GM18498 (cell line): Measurements from ENCODE around the gene RUFY1.
"Not testable (repeated sequence)": the region's sequence is repeated elsewhere in the genome, so short reads cannot be mapped to it uniquely, and the experiment has no call there.

ENCODE experiments used
- ATAC-seq: cut with Tn5 transposase; IDR thresholded peaks from one replicate; pipeline ENCODE4 v1.9.1; 2021; ENCODE audit warnings: mild to moderate bottlenecking, moderate library complexity; ENCODE audit not compliant: unreplicated experiment

RUFY1 gene

GRCh38 chr5:179550511-179551342 is at the start of gene RUFY1:
TSS of gene RUFY1 (plus strand) at chr5:179550554. CDS start at chr5:179550570, 16 bp downstream.
- ATAC-seq, result peak; percentile 87

GRCh38 chr5:179501997-179502396 is 48.4 kb upstream of the RUFY1 start:
- not testable (repeated sequence) for ATAC-seq

GRCh38 chr5:179502420-179502819 is 47.9 kb upstream of the RUFY1 start:
- ATAC-seq, result not testable (repeated sequence)

- no peak for ATAC-seq
These were observed 46.2 kb upstream of the RUFY1 start for GRCh38 chr5:179504191-179504590.

- ATAC-seq, result no peak
These were observed 45.6 kb upstream of the RUFY1 start for GRCh38 chr5:179504600-179505396.

GRCh38 chr5:179505636-179506261 is 44.6 kb upstream of the RUFY1 start:
- ATAC-seq, result no peak

- no peak for ATAC-seq
These were observed 41.1 kb upstream of the RUFY1 start for GRCh38 chr5:179509239-179509638.

- no peak for ATAC-seq
These were observed 40.5 kb upstream of the RUFY1 start for GRCh38 chr5:179509845-179510244.

- no peak for ATAC-seq
These were observed 37.8 kb upstream of the RUFY1 start for GRCh38 chr5:179512452-179513000.

GRCh38 chr5:179515501-179515900 is 34.9 kb upstream of the RUFY1 start:
- not testable (repeated sequence) for ATAC-seq

- ATAC-seq, result no peak
These were observed 34.1 kb upstream of the RUFY1 start for GRCh38 chr5:179516221-179516620.

- not testable (repeated sequence) for ATAC-seq
These were observed 32.6 kb upstream of the RUFY1 start for GRCh38 chr5:179517746-179518145.

GRCh38 chr5:179518369-179518768 is 32.0 kb upstream of the RUFY1 start:
- peak; percentile 81 for ATAC-seq

- not testable (repeated sequence) for ATAC-seq
These were observed 30.8 kb upstream of the RUFY1 start for GRCh38 chr5:179519416-179520070.

GRCh38 chr5:179522107-179522506 is 28.2 kb upstream of the RUFY1 start:
- ATAC-seq, result not testable (repeated sequence)

- no peak for ATAC-seq
These were observed 23.4 kb upstream of the RUFY1 start for GRCh38 chr5:179526978-179527377.

GRCh38 chr5:179530069-179530998 is 20.0 kb upstream of the RUFY1 start:
- ATAC-seq, result peak; percentile 73

- ATAC-seq, result no peak
These were observed 17.3 kb upstream of the RUFY1 start for GRCh38 chr5:179533024-179533423.

- ATAC-seq, result peak; percentile 54
These were observed 16.4 kb upstream of the RUFY1 start for GRCh38 chr5:179533907-179534306.
